Choroid plexus epithelial cell (primary cell): ENCODE measurements around the gene DDIT3.

Experiments used
- DNase-seq: peaks from one replicate; pipeline ENCODE4 v3.0.0-alpha.2; 2010; ENCODE audit warnings: low read depth
- H3K4me3 ChIP-seq: 2 replicates; pipeline ENCODE4 v1.5.1; 2011; ENCODE audit warnings: low read depth, mild to moderate bottlenecking, control low read depth, low read length, moderate library complexity
- TF ChIP-seq, protein P1 (sequence below): conservative IDR thresholded peaks from 2 replicates; pipeline ENCODE4 v1.5.1; 2011; ENCODE audit warnings: low read depth, mild to moderate bottlenecking, control low read depth, inconsistent platforms, low read length, moderate library complexity

The DDIT3 gene

DNA sequence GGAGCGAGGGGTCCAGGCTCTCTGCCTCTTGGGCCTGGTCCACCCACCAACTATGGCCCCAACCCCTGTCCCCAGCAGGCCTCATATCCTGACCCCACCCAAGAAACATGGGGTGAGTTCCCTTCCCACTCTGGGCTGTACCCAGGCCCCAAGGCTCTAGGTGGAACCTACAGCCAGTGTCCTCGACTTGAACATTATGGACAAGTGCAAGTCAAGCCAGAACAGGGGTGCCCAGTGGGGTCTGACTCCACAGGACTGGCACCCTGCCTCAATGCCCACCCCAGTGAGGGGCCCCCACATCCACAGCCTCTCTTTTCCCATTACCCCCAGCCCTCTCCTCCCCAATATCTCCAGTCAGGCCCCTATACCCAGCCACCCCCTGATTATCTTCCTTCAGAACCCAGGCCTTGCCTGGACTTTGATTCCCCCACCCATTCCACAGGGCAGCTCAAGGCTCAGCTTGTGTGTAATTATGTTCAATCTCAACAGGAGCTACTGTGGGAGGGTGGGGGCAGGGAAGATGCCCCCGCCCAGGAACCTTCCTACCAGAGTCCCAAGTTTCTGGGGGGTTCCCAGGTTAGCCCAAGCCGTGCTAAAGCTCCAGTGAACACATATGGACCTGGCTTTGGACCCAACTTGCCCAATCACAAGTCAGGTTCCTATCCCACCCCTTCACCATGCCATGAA, 49.2 kb downstream of the DDIT3 start:
- no peak overlapping the region for H3K4me3 ChIP-seq
- DNase-seq, result no peak
- TF ChIP-seq, protein P1, sequence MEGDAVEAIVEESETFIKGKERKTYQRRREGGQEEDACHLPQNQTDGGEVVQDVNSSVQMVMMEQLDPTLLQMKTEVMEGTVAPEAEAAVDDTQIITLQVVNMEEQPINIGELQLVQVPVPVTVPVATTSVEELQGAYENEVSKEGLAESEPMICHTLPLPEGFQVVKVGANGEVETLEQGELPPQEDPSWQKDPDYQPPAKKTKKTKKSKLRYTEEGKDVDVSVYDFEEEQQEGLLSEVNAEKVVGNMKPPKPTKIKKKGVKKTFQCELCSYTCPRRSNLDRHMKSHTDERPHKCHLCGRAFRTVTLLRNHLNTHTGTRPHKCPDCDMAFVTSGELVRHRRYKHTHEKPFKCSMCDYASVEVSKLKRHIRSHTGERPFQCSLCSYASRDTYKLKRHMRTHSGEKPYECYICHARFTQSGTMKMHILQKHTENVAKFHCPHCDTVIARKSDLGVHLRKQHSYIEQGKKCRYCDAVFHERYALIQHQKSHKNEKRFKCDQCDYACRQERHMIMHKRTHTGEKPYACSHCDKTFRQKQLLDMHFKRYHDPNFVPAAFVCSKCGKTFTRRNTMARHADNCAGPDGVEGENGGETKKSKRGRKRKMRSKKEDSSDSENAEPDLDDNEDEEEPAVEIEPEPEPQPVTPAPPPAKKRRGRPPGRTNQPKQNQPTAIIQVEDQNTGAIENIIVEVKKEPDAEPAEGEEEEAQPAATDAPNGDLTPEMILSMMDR, result no peak

DNA sequence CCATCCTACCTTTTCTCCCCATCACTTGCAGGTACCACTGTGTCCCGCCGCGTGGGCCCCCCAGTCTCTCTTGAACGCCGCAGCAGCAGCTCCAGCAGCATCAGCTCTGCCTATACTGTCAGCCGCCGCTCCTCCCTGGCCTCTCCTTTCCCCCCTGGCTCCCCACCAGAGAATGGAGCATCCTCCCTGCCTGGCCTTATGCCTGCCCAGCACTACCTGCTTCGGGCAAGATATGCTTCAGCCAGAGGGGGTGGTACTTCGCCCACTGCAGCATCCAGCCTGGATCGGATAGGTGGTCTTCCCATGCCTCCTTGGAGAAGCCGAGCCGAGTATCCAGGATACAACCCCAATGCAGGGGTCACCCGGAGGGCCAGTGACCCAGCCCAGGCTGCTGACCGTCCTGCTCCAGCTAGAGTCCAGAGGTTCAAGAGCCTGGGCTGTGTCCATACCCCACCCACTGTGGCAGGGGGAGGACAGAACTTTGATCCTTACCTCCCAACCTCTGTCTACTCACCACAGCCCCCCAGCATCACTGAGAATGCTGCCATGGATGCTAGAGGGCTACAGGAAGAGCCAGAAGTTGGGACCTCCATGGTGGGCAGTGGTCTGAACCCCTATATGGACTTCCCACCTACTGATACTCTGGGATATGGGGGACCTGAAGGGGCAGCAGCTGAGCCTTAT, 49.9 kb downstream of the DDIT3 start:
- no peak overlapping the region for H3K4me3 ChIP-seq
- TF ChIP-seq, protein P1, result no peak
- no peak for DNase-seq

DNA sequence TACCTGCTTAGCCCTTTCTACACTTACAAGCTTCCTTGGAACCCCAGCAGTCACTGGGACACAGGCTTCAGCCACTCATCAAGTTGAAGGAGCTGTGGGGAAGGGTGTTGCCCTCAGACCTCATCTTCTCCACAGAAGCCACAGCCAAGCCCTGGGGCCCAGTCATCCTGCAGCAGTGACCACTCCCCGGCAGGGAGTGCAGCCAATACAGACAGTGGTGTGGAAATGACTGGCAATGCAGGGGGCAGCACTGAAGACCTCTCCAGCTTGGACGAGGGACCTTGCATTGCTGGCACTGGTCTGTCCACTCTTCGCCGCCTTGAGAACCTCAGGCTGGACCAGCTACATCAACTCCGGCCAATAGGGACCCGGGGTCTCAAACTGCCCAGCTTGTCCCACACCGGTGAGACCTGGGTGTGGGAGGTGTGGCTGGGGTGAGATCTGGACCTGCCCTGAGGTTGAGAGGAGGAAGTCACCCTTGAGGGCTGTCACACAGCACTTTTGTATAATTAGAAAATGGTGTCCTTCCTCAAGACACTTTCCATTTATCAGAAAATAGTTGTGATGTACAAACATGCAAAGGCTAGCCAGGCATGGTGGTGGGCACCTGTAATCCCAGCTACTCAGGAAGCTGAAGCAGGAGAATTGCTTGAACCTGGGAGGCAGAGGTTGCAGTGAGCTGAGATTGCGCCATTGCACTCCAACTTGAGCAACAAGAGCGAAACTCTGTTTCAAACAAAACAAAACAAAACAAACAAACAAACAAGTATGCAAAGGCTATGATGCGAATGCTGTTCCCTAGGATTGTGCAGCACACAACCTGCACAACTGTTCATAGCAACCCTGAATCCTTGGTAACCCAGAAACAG, 50.8 kb downstream of the DDIT3 start:
- TF ChIP-seq, protein P1, result no peak
- H3K4me3 ChIP-seq, result no peak overlapping the region
- DNase-seq, result no peak

DNA sequence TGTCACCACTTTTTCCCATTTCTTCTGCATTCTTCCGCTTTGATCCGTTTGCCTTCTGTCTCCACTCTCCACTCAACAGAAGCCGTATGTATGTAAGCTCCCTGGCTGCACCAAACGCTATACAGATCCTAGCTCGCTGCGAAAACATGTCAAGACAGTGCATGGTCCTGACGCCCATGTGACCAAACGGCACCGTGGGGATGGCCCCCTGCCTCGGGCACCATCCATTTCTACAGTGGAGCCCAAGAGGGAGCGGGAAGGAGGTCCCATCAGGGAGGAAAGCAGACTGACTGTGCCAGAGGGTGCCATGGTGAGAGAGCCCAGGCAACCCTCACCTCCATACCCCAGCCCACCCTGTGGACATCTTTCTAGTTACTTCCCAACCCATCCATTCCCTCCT, 52.4 kb downstream of the DDIT3 start:
- DNase-seq, result no peak
- no peak overlapping the region for H3K4me3 ChIP-seq
- TF ChIP-seq, protein P1, result no peak

DNA sequence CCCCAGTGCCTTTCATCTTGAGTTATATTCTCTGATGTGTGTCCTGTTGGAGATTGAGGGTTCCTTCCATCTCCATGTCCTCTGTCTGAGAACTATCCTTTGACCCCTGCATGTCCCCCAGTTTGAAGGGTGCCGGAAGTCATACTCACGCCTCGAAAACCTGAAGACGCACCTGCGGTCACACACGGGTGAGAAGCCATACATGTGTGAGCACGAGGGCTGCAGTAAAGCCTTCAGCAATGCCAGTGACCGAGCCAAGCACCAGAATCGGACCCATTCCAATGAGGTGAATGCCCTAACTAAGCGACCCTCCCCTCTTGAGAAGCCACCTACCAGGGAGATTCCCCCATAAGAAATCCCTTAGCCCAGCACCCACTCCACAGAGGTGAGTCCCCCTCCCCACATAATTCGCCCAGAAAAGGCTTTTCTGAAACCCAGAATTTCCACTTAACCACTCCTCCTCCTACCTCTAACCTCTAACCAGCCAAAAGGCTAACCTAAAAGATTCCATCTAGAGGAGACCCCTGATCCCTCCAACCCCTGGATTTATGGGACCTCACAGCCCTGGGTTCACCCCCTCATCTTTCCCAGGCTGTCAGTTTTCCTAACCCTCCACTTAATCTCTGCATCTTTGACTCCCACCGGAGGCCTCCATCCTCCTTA, 53.0 kb downstream of the DDIT3 start:
- TF ChIP-seq, protein P1, result no peak
- no peak for DNase-seq

More for the DNA sequence above, 53.0 kb downstream of the DDIT3 start:
- H3K4me3 ChIP-seq, result no peak overlapping the region
